ENCODE data around the gene RTP5.

DNA sequence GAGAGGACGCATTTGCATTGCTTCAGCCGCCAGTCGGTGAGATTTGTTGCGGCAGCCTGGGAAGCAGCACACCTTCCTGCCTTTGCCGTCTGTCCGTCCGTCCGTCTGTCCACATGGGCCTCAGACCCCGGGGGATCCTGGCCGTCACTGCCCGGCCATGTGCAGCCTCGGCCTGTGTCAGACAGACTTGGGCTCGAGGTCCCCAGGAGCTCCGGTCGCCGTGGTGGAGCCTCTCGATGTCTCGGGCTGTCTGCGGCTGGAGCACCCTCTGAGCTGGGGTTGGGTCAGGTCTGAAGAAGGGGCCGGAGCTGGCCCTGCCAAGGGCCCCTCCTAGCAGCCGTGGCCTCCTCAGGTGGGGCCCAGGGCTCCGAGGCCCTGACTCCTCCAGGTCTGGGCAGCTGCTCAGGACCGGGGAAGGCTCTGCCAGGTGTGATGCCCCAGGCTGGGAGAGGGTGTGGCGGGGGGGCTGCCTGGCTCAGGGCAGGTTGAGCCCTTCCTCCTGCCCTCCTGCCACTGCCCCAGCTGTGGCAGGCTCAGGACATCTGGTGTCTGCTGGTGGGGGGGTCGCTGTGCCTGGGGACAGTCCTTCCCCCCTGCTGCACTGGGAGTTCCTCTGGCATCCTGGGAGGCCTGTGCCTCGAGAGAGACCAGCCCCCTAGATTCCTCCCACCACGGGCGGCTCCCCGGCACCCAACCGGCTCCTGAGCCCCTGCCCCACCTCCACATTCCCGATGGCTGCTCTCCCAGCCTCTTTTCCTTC, 48.7 kb upstream of the RTP5 start:
- TF ChIP-seq, protein P1, sequence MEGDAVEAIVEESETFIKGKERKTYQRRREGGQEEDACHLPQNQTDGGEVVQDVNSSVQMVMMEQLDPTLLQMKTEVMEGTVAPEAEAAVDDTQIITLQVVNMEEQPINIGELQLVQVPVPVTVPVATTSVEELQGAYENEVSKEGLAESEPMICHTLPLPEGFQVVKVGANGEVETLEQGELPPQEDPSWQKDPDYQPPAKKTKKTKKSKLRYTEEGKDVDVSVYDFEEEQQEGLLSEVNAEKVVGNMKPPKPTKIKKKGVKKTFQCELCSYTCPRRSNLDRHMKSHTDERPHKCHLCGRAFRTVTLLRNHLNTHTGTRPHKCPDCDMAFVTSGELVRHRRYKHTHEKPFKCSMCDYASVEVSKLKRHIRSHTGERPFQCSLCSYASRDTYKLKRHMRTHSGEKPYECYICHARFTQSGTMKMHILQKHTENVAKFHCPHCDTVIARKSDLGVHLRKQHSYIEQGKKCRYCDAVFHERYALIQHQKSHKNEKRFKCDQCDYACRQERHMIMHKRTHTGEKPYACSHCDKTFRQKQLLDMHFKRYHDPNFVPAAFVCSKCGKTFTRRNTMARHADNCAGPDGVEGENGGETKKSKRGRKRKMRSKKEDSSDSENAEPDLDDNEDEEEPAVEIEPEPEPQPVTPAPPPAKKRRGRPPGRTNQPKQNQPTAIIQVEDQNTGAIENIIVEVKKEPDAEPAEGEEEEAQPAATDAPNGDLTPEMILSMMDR (IDR thresholded peaks at IDR 0.05) = no peak
- TF ChIP-seq POLR2A (IDR thresholded peaks at IDR 0.05) = no peak
- TF ChIP-seq POLR2AphosphoS5 (IDR thresholded peaks at IDR 0.05) = no peak
